H9 (cell line): ENCODE data around the gene BMP7. TPM values are rescaled to one million over a fixed set of nuclear protein-coding genes. Genes with fewer than 3 reads are reported as not detected.

Experiments used
- DNase-seq: peaks from one replicate; pipeline ENCODE4 v3.0.0-alpha.2; 2017
- H2AFZ ChIP-seq: one replicate; pipeline ENCODE4 v1.6.1; 2013; ENCODE audit warnings: mild to moderate bottlenecking, low read length, control low read depth, moderate library complexity
- H2AK5ac ChIP-seq: 2 replicates; pipeline ENCODE4 v1.6.1; 2013; ENCODE audit warnings: low read length, control low read depth, mixed read lengths; ENCODE audit not compliant: insufficient read length
- H2BK120ac ChIP-seq: one replicate; pipeline ENCODE4 v1.6.1; 2013; ENCODE audit warnings: low read depth, mild to moderate bottlenecking, low read length, control low read depth, inconsistent platforms; ENCODE audit not compliant: poor library complexity, severe bottlenecking
- H2BK12ac ChIP-seq: 2 replicates; pipeline ENCODE4 v1.6.1; 2013; ENCODE audit warnings: low read length, control low read depth, mixed read lengths, low read depth; ENCODE audit not compliant: insufficient read length
- H2BK15ac ChIP-seq: 2 replicates; pipeline ENCODE4 v1.6.1; 2013; ENCODE audit warnings: low read depth, low read length, control low read depth
- H2BK20ac ChIP-seq: one replicate; pipeline ENCODE4 v1.6.1; 2013; ENCODE audit warnings: low read depth, mild to moderate bottlenecking, low read length, control low read depth, inconsistent platforms; ENCODE audit not compliant: poor library complexity, severe bottlenecking
- H2BK5ac ChIP-seq: 2 replicates; pipeline ENCODE4 v1.6.1; 2013; ENCODE audit warnings: low read length, control low read depth, mixed read lengths; ENCODE audit not compliant: insufficient read length
- H3K14ac ChIP-seq: 2 replicates; pipeline ENCODE4 v1.6.1; 2013; ENCODE audit warnings: low read length, control low read depth; ENCODE audit not compliant: insufficient read depth
- H3K18ac ChIP-seq: 2 replicates; pipeline ENCODE4 v1.6.1; 2013; ENCODE audit warnings: low read depth, mild to moderate bottlenecking, mixed read lengths, low read length, control low read depth; ENCODE audit not compliant: insufficient read length
- H3K23ac ChIP-seq: 2 replicates; pipeline ENCODE4 v1.6.1; 2013; ENCODE audit warnings: low read length, control low read depth, mixed read lengths, low read depth; ENCODE audit not compliant: insufficient read length
- H3K23me2 ChIP-seq: 2 replicates; pipeline ENCODE4 v1.6.1; 2013; ENCODE audit warnings: low read depth, mild to moderate bottlenecking, mixed read lengths, low read length, control low read depth; ENCODE audit not compliant: insufficient read length, poor library complexity, severe bottlenecking
- H3K27ac ChIP-seq: 2 replicates; pipeline ENCODE4 v1.5.1; 2013; ENCODE audit warnings: low read length, control low read depth, mixed read lengths, low read depth; ENCODE audit not compliant: insufficient read length
- H3K27me3 ChIP-seq: 2 replicates; pipeline ENCODE4 v1.6.1; 2013; ENCODE audit warnings: low read length, control low read depth, inconsistent platforms; ENCODE audit not compliant: insufficient read depth
- H3K4ac ChIP-seq: 2 replicates; pipeline ENCODE4 v1.6.1; 2013; ENCODE audit warnings: low read depth, mild to moderate bottlenecking, control low read depth, inconsistent platforms, low read length, moderate library complexity
- H3K4me1 ChIP-seq: 2 replicates; pipeline ENCODE4 v1.6.1; 2013; ENCODE audit warnings: low read length, control low read depth, inconsistent platforms; ENCODE audit not compliant: insufficient read depth
- H3K4me2 ChIP-seq: 2 replicates; pipeline ENCODE4 v1.6.1; 2013; ENCODE audit warnings: low read length, control low read depth, mixed read lengths; ENCODE audit not compliant: insufficient read length, insufficient read depth
- H3K56ac ChIP-seq: 2 replicates; pipeline ENCODE4 v1.6.1; 2013; ENCODE audit warnings: low read depth, mild to moderate bottlenecking, mixed read lengths, low read length, control low read depth; ENCODE audit not compliant: insufficient read length
- H3K79me1 ChIP-seq: 2 replicates; pipeline ENCODE4 v1.6.1; 2013; ENCODE audit warnings: low read depth, mild to moderate bottlenecking, moderate library complexity, low read length, control low read depth, inconsistent platforms; ENCODE audit not compliant: insufficient read depth, poor library complexity, severe bottlenecking
- H3K79me2 ChIP-seq: 2 replicates; pipeline ENCODE4 v1.6.1; 2013; ENCODE audit warnings: low read length, control low read depth, inconsistent platforms; ENCODE audit not compliant: insufficient read depth
- H3K9ac ChIP-seq: 2 replicates; pipeline ENCODE4 v1.6.1; 2013; ENCODE audit warnings: low read length, control low read depth, mixed read lengths; ENCODE audit not compliant: insufficient read length; ENCODE audit errors: extremely low read depth
- H3K9me3 ChIP-seq: one replicate; pipeline ENCODE4 v1.6.1; 2013; ENCODE audit warnings: low read depth, low read length, inconsistent platforms; ENCODE audit not compliant: control insufficient read depth
- H3T11ph ChIP-seq: one replicate; pipeline ENCODE4 v1.6.1; 2013; ENCODE audit warnings: mild to moderate bottlenecking, low read length, control low read depth, inconsistent platforms
- H4K20me1 ChIP-seq: one replicate; pipeline ENCODE4 v1.6.1; 2013; ENCODE audit not compliant: control insufficient read depth, insufficient read length, insufficient read depth
- H4K5ac ChIP-seq: 2 replicates; pipeline ENCODE4 v1.6.1; 2013; ENCODE audit warnings: low read depth, mild to moderate bottlenecking, mixed read lengths, low read length, control low read depth; ENCODE audit not compliant: insufficient read length
- H4K8ac ChIP-seq: replicated peaks from 2 replicates; pipeline ENCODE4 v1.6.1; 2013; ENCODE audit warnings: low read length, control low read depth, mixed read lengths, low read depth; ENCODE audit not compliant: insufficient read length
- H4K91ac ChIP-seq: 2 replicates; pipeline ENCODE4 v1.6.1; 2013; ENCODE audit warnings: low read depth, mild to moderate bottlenecking, moderate library complexity, mixed read lengths, low read length, control low read depth; ENCODE audit not compliant: insufficient read length
- H3K27ac Mint-ChIP-seq, 3 experiments: 2 replicates in 2 of 3; 3 replicates in 1 of 3; pipeline ENCODE4 v1.8.0; 2020 to 2021; ENCODE audit warnings: mixed read lengths in 3 of 3, mild to moderate bottlenecking in 1 of 3, moderate library complexity in 1 of 3
- H3K27me3 Mint-ChIP-seq: 2 replicates; pipeline ENCODE4 v1.8.0; 2021; ENCODE audit warnings: low read depth, mild to moderate bottlenecking, moderate library complexity, mixed read lengths
- H3K36me3 Mint-ChIP-seq, 3 experiments: 2 replicates in 2 of 3; 3 replicates in 1 of 3; pipeline ENCODE4 v1.8.0; 2020 to 2021; ENCODE audit warnings: low read depth in 3 of 3, mixed read lengths in 3 of 3; ENCODE audit not compliant: insufficient read depth in 1 of 3
- H3K4me1 Mint-ChIP-seq, 2 experiments: 2 replicates each; pipeline ENCODE4 v1.8.0; 2020; ENCODE audit warnings: mixed read lengths in 2 of 2
- H3K4me3 Mint-ChIP-seq, 2 experiments: 2 replicates in 1 of 2; 3 replicates in 1 of 2; pipeline ENCODE4 v1.8.0; 2020 to 2021; ENCODE audit warnings: mild to moderate bottlenecking in 2 of 2, mixed read lengths in 2 of 2, moderate library complexity in 1 of 2
- H3K9me3 Mint-ChIP-seq, 2 experiments: 2 replicates in 1 of 2; 3 replicates in 1 of 2; pipeline ENCODE4 v1.8.0; 2020; ENCODE audit warnings: mild to moderate bottlenecking in 2 of 2, mixed read lengths in 2 of 2, moderate library complexity in 1 of 2
- CTCF ChIP-seq: fragments of 200-600 bp; sonication (generic); conservative IDR thresholded peaks from 3 replicates; pipeline ENCODE4 v1.8.0; 2021; ENCODE audit warnings: antibody characterized with exemption, mild to moderate bottlenecking
- WGBS: extraction: QIAGEN DNeasy Blood & Tissue Kit; methylation state at CpG from one replicate; pipeline ENCODE4 v1.1.7; 2013; ENCODE audit warnings: missing lambda C conversion rate, low lambda C conversion rate, mixed read lengths; ENCODE audit not compliant: insufficient read length; ENCODE audit errors: extremely low coverage; 5-methylcytosine and 5-hydroxymethylcytosine counted together
- total RNA-seq: library from RNA; stranded (reverse); gene quantifications from 2 replicates; pipeline ENCODE4 v1.2.1, GENCODE V29; 2021

BMP7 gene
- total RNA-seq, 1 experiment from 2014 or later, result 17.7 TPM

GRCh38 chr20:57194154-57194553 is 72.3 kb downstream of the BMP7 start:
- H3K79me2 ChIP-seq, result no peaks in the 10 kb centered on the region
- no CpG with 5 or more reads among the region's 7 CpGs for WGBS
- Mint-ChIP-seq H3K4me3 (no peak overlapping the region), H3K27ac (peak overlapping the region in 1 of 3 experiments; percentile 47; a peak in 1 of 7 replicates), H3K4me1 (peaks cover 27 to 29% of the 10 kb centered on the region in 2 experiments), H3K27me3 (no peaks in the 10 kb centered on the region; the same call in 1 of the 2 replicates), H3K9me3 (no peaks in the 10 kb centered on the region), H3K36me3 (no peaks in the 10 kb centered on the region; a peak in 1 of 7 replicates)
- H2AK5ac ChIP-seq, result no peak overlapping the region
- no peaks in the 10 kb centered on the region for H3K27me3 ChIP-seq
- H4K20me1 ChIP-seq, result no peaks in the 10 kb centered on the region
- no peaks in the 10 kb centered on the region for H3K9me3 ChIP-seq
- H3K79me1 ChIP-seq, result no peaks in the 10 kb centered on the region
- H3K4me1 ChIP-seq, result 0 out of 2 replicates have a peak, but pooled peaks cover 2% of the 10 kb centered on the region
- H2BK20ac ChIP-seq, result no peak overlapping the region
- no peak overlapping the region for H3K14ac ChIP-seq
- no peak overlapping the region for H3K18ac ChIP-seq
- no peak for TF ChIP-seq CTCF
- H3K4me2 ChIP-seq, result no peak overlapping the region
- H3K27ac ChIP-seq, result no peak overlapping the region
- no peak for DNase-seq
- no peak overlapping the region for H2AFZ ChIP-seq
- no peak overlapping the region for H4K8ac ChIP-seq
- no peaks in the 10 kb centered on the region for H3K23me2 ChIP-seq
- H4K91ac ChIP-seq, result no peak overlapping the region
- H2BK5ac ChIP-seq, result no peak overlapping the region
- no peak overlapping the region for H4K5ac ChIP-seq
- H3K23ac ChIP-seq, result no peak overlapping the region
- H3T11ph ChIP-seq, result no peak overlapping the region
- no peak overlapping the region for H3K56ac ChIP-seq
- H2BK15ac ChIP-seq, result no peak overlapping the region
- H3K4ac ChIP-seq, result no peak overlapping the region
- H2BK12ac ChIP-seq, result no peak overlapping the region
- no peak overlapping the region for H3K9ac ChIP-seq
- no peak overlapping the region for H2BK120ac ChIP-seq
